Upper lobe of left lung (tissue), 4 donors: ENCODE measurements around the gene TDRD1.

Source experiments
- EP300 ChIP-seq, 4 donors: sonication (generic); formaldehyde crosslinking; IDR thresholded peaks; one replicate each; pipeline ENCODE4 v1.5.1; 2017; ENCODE audit warnings: antibody characterized with exemption in 4 of 4, control low read depth in 2 of 4
- POLR2A ChIP-seq, 4 donors: fragments of 450-650 bp; IDR thresholded peaks; one replicate each; pipeline ENCODE4 v1.5.1; 2016 to 2017; ENCODE audit warnings: antibody characterized with exemption in 4 of 4, mild to moderate bottlenecking in 2 of 4
- POLR2AphosphoS5 ChIP-seq, 2 donors: sonication (generic); formaldehyde crosslinking; IDR thresholded peaks; one replicate each; pipeline ENCODE4 v1.5.1; 2017; ENCODE audit warnings: antibody characterized with exemption in 2 of 2
- TF ChIP-seq, protein P1 (sequence below), 6 experiments: fragments of 450-650 bp in 4 of 6; fragments of 200-600 bp in 2 of 6; sonication (generic) in 2 of 6; IDR thresholded peaks; one replicate each; pipeline ENCODE4 v1.5.1; 2016 to 2019; ENCODE audit warnings: antibody characterized with exemption in 6 of 6

DNA sequence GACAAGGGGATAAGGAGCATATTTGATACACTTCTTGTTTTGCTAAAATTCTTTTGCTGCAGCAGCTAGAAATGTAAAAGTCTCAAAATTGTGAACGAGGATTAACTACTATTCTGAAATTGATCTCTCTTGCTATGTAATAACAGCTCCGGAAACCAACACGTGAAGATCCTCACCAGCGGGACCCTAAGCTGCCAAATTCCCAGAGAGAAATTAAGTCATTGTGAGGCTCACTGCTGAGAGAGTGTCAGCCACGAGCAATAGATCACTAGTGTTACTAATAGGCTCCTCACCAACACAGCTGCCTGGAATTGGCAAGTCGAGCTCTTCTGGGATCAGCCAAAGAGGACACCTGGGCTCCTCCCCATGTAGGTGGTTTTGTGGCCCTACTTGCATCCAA is 54.3 kb downstream of the TDRD1 start:
- TF ChIP-seq POLR2A (IDR thresholded peaks at IDR 0.05) (no peak), EP300 (IDR thresholded peaks at IDR 0.05) (no peak), POLR2AphosphoS5 (IDR thresholded peaks at IDR 0.05) (no peak)
- TF ChIP-seq, protein P1, sequence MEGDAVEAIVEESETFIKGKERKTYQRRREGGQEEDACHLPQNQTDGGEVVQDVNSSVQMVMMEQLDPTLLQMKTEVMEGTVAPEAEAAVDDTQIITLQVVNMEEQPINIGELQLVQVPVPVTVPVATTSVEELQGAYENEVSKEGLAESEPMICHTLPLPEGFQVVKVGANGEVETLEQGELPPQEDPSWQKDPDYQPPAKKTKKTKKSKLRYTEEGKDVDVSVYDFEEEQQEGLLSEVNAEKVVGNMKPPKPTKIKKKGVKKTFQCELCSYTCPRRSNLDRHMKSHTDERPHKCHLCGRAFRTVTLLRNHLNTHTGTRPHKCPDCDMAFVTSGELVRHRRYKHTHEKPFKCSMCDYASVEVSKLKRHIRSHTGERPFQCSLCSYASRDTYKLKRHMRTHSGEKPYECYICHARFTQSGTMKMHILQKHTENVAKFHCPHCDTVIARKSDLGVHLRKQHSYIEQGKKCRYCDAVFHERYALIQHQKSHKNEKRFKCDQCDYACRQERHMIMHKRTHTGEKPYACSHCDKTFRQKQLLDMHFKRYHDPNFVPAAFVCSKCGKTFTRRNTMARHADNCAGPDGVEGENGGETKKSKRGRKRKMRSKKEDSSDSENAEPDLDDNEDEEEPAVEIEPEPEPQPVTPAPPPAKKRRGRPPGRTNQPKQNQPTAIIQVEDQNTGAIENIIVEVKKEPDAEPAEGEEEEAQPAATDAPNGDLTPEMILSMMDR (IDR thresholded peaks at IDR 0.05): no peak
